ENCODE data around the gene ELK4.

ELK4 gene

GRCh38 chr1:205569411-205570172, 62.2 kb downstream of the ELK4 start:
- no peak overlapping the region for H2BK15ac ChIP-seq (replicated peaks; ENCODE audit: low read depth)
- no peak overlapping the region for H3K9ac ChIP-seq (ENCODE audit: low read length)
- no peak overlapping the region for H3K23ac ChIP-seq (ENCODE audit: low read length)
- no peak overlapping the region for H3K56ac ChIP-seq (ENCODE audit: low read length)
- no peak overlapping the region for H3K4me3 ChIP-seq (ENCODE audit: low read length)
- H4K8ac ChIP-seq (ENCODE audit: low read depth, low read length) = no peak overlapping the region
- H3K36me3 ChIP-seq (ENCODE audit: control insufficient read depth, insufficient read depth, low read length) = no peaks in the 10 kb centered on the region
- no peaks in the 10 kb centered on the region for H3K79me1 ChIP-seq (ENCODE audit: low read length)
- no peak overlapping the region for H3K27ac ChIP-seq (ENCODE audit: low read depth, low read length)
- no peak overlapping the region for H4K5ac ChIP-seq (ENCODE audit: low read length)
- no peak overlapping the region for H3K4me2 ChIP-seq (ENCODE audit: low read length)
- no peaks in the 10 kb centered on the region for H3K79me2 ChIP-seq (ENCODE audit: control insufficient read depth, insufficient read depth, low read length)
- H3K18ac ChIP-seq (ENCODE audit: low read length) = no peak overlapping the region
- H3K4ac ChIP-seq (ENCODE audit: low read depth, low read length) = no peak overlapping the region
- H2BK120ac ChIP-seq (ENCODE audit: low read depth, low read length) = no peak overlapping the region
- H3K27me3 ChIP-seq (ENCODE audit: insufficient read depth, low read length, poor library complexity) = peaks cover 25% of the 10 kb centered on the region
- no peak for DNase-seq
- no peak overlapping the region for H2BK5ac ChIP-seq (ENCODE audit: low read length)
- no peaks in the 10 kb centered on the region for H3K4me1 ChIP-seq (ENCODE audit: control insufficient read depth, low read depth, low read length)
- no peak overlapping the region for H2AK5ac ChIP-seq (ENCODE audit: low read length)
- WGBS (ENCODE audit: extremely low coverage, insufficient coverage, low lambda C conversion rate) = no CpG with 5 or more reads among the region's 22 CpGs

- Histone ChIP-seq H3K27me3 (ENCODE audit: insufficient read depth, low read length, poor library complexity) (peaks cover 25% of the 10 kb centered on the region), H3K4me2 (ENCODE audit: low read length) (peak overlapping the region; percentile 91), H2BK120ac (ENCODE audit: low read depth, low read length) (no peak overlapping the region), H3K4ac (ENCODE audit: low read depth, low read length) (no peak overlapping the region), H3K23ac (ENCODE audit: low read length) (peak overlapping the region; percentile 98), H4K5ac (ENCODE audit: low read length) (no peak overlapping the region), H2AK5ac (ENCODE audit: low read length) (no peak overlapping the region), H2BK5ac (ENCODE audit: low read length) (no peak overlapping the region), H3K27ac (ENCODE audit: low read depth, low read length) (no peak overlapping the region), H3K79me1 (ENCODE audit: low read length) (no peaks in the 10 kb centered on the region), H3K56ac (ENCODE audit: low read length) (peak overlapping the region; percentile 67), H3K9ac (ENCODE audit: low read length) (peak overlapping the region; percentile 27), H3K18ac (ENCODE audit: low read length) (no peak overlapping the region), H2BK15ac (replicated peaks; ENCODE audit: low read depth) (no peak overlapping the region), H3K36me3 (ENCODE audit: control insufficient read depth, insufficient read depth, low read length) (no peaks in the 10 kb centered on the region), H3K4me1 (ENCODE audit: control insufficient read depth, low read depth, low read length) (no peaks in the 10 kb centered on the region), H4K8ac (ENCODE audit: low read depth, low read length) (no peak overlapping the region), H3K4me3 (ENCODE audit: low read length) (no peak overlapping the region), H3K79me2 (ENCODE audit: control insufficient read depth, insufficient read depth, low read length) (no peaks in the 10 kb centered on the region)
- DNase-seq = no peak
- WGBS (ENCODE audit: extremely low coverage, insufficient coverage, low lambda C conversion rate) = no CpG with 5 or more reads among the region's 90 CpGs
Measured at GRCh38 chr1:205568469-205569361, 63.1 kb downstream of the ELK4 start.

- H3K36me3 ChIP-seq (ENCODE audit: control insufficient read depth, insufficient read depth, low read length) = no peaks in the 10 kb centered on the region
- no peak overlapping the region for H2BK5ac ChIP-seq (ENCODE audit: low read length)
- no peak overlapping the region for H3K9ac ChIP-seq (ENCODE audit: low read length)
- no peak overlapping the region for H3K4me2 ChIP-seq (ENCODE audit: low read length)
- no peaks in the 10 kb centered on the region for H3K4me1 ChIP-seq (ENCODE audit: control insufficient read depth, low read depth, low read length)
- no peak overlapping the region for H4K5ac ChIP-seq (ENCODE audit: low read length)
- H3K23ac ChIP-seq (ENCODE audit: low read length) = no peak overlapping the region
- DNase-seq = no peak
- no CpG with 5 or more reads among the region's 5 CpGs for WGBS (ENCODE audit: extremely low coverage, insufficient coverage, low lambda C conversion rate)
- H2BK120ac ChIP-seq (ENCODE audit: low read depth, low read length) = no peak overlapping the region
- H3K4me3 ChIP-seq (ENCODE audit: low read length) = no peak overlapping the region
- no peak overlapping the region for H3K27ac ChIP-seq (ENCODE audit: low read depth, low read length)
- H2BK15ac ChIP-seq (replicated peaks; ENCODE audit: low read depth) = no peak overlapping the region
- no peak overlapping the region for H3K4ac ChIP-seq (ENCODE audit: low read depth, low read length)
- H3K18ac ChIP-seq (ENCODE audit: low read length) = no peak overlapping the region
- H3K79me1 ChIP-seq (ENCODE audit: low read length) = no peaks in the 10 kb centered on the region
- no peak overlapping the region for H2AK5ac ChIP-seq (ENCODE audit: low read length)
- H3K79me2 ChIP-seq (ENCODE audit: control insufficient read depth, insufficient read depth, low read length) = no peaks in the 10 kb centered on the region
- peaks cover 25% of the 10 kb centered on the region for H3K27me3 ChIP-seq (ENCODE audit: insufficient read depth, low read length, poor library complexity)
- no peak overlapping the region for H4K8ac ChIP-seq (ENCODE audit: low read depth, low read length)
- no peak overlapping the region for H3K56ac ChIP-seq (ENCODE audit: low read length)
Measured at GRCh38 chr1:205568135-205568468, 63.7 kb downstream of the ELK4 start.

- no peak overlapping the region for H3K4ac ChIP-seq (ENCODE audit: low read depth, low read length)
- H3K23ac ChIP-seq (ENCODE audit: low read length) = no peak overlapping the region
- no peak overlapping the region for H3K56ac ChIP-seq (ENCODE audit: low read length)
- no peak overlapping the region for H2BK5ac ChIP-seq (ENCODE audit: low read length)
- no peak overlapping the region for H4K8ac ChIP-seq (ENCODE audit: low read depth, low read length)
- peaks cover 25% of the 10 kb centered on the region for H3K27me3 ChIP-seq (ENCODE audit: insufficient read depth, low read length, poor library complexity)
- H3K4me3 ChIP-seq (ENCODE audit: low read length) = no peak overlapping the region
- no peaks in the 10 kb centered on the region for H3K36me3 ChIP-seq (ENCODE audit: control insufficient read depth, insufficient read depth, low read length)
- no peak overlapping the region for H2BK15ac ChIP-seq (replicated peaks; ENCODE audit: low read depth)
- no peak overlapping the region for H3K9ac ChIP-seq (ENCODE audit: low read length)
- H3K79me2 ChIP-seq (ENCODE audit: control insufficient read depth, insufficient read depth, low read length) = no peaks in the 10 kb centered on the region
- no CpG with 5 or more reads among the region's 6 CpGs for WGBS (ENCODE audit: extremely low coverage, insufficient coverage, low lambda C conversion rate)
- no peaks in the 10 kb centered on the region for H3K79me1 ChIP-seq (ENCODE audit: low read length)
- H4K5ac ChIP-seq (ENCODE audit: low read length) = no peak overlapping the region
- no peak overlapping the region for H2BK120ac ChIP-seq (ENCODE audit: low read depth, low read length)
- no peak overlapping the region for H3K18ac ChIP-seq (ENCODE audit: low read length)
- H3K4me2 ChIP-seq (ENCODE audit: low read length) = no peak overlapping the region
- DNase-seq = no peak
- no peak overlapping the region for H2AK5ac ChIP-seq (ENCODE audit: low read length)
- H3K4me1 ChIP-seq (ENCODE audit: control insufficient read depth, low read depth, low read length) = no peaks in the 10 kb centered on the region
- no peak overlapping the region for H3K27ac ChIP-seq (ENCODE audit: low read depth, low read length)
Measured at GRCh38 chr1:205567716-205568115, 64.1 kb downstream of the ELK4 start.

GRCh38 chr1:205565799-205566198, 66.0 kb downstream of the ELK4 start:
- no peak overlapping the region for H3K4me3 ChIP-seq (ENCODE audit: low read length)
- no peak overlapping the region for H3K9ac ChIP-seq (ENCODE audit: low read length)
- H3K36me3 ChIP-seq (ENCODE audit: control insufficient read depth, insufficient read depth, low read length) = no peaks in the 10 kb centered on the region
- no peak overlapping the region for H3K18ac ChIP-seq (ENCODE audit: low read length)
- no peaks in the 10 kb centered on the region for H3K4me1 ChIP-seq (ENCODE audit: control insufficient read depth, low read depth, low read length)
- H3K79me1 ChIP-seq (ENCODE audit: low read length) = no peaks in the 10 kb centered on the region
- H3K27me3 ChIP-seq (ENCODE audit: insufficient read depth, low read length, poor library complexity) = peaks cover 25% of the 10 kb centered on the region
- no peak overlapping the region for H2BK120ac ChIP-seq (ENCODE audit: low read depth, low read length)
- no peaks in the 10 kb centered on the region for H3K79me2 ChIP-seq (ENCODE audit: control insufficient read depth, insufficient read depth, low read length)
- no peak overlapping the region for H4K8ac ChIP-seq (ENCODE audit: low read depth, low read length)
- H2AK5ac ChIP-seq (ENCODE audit: low read length) = no peak overlapping the region
- H3K23ac ChIP-seq (ENCODE audit: low read length) = no peak overlapping the region
- no peak overlapping the region for H3K4me2 ChIP-seq (ENCODE audit: low read length)
- H4K5ac ChIP-seq (ENCODE audit: low read length) = no peak overlapping the region
- no CpG with 5 or more reads among the region's 3 CpGs for WGBS (ENCODE audit: extremely low coverage, insufficient coverage, low lambda C conversion rate)
- H2BK5ac ChIP-seq (ENCODE audit: low read length) = no peak overlapping the region
- H3K4ac ChIP-seq (ENCODE audit: low read depth, low read length) = no peak overlapping the region
- no peak overlapping the region for H2BK15ac ChIP-seq (replicated peaks; ENCODE audit: low read depth)
- H3K56ac ChIP-seq (ENCODE audit: low read length) = no peak overlapping the region
- H3K27ac ChIP-seq (ENCODE audit: low read depth, low read length) = no peak overlapping the region
- DNase-seq = no peak
